HG02759 (cell line): ENCODE results near the gene PYGM.
"Not testable (repeated sequence)": the region's sequence is repeated elsewhere in the genome, so short reads cannot be mapped to it uniquely, and the experiment has no call there.

ENCODE experiments used
- ATAC-seq: cut with Tn5 transposase; IDR thresholded peaks from one replicate; pipeline ENCODE4 v1.9.1; 2021; ENCODE audit warnings: mild to moderate bottlenecking, moderate library complexity; ENCODE audit not compliant: unreplicated experiment

PYGM gene

DNA sequence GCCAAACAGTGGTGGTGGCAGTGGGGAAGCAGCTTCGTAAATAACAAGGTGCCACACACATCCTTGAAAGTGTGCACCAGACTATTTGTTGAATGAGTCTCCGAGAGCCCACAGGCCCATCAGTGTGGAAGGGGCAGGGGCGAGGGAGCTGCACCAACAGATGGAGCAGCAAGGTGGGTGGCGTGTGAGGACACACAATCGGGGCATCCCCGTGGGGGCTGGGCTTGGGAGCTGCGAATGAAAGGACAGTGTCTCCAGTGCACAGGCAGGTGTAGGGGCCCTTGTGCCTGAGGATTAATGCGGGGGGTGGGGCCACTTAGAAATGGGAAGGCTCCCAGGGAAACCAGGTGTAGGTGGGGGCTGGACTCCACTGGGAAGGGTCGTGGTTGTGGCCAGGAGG lies 39.6 kb downstream of the PYGM start:
- ATAC-seq: no peak

DNA sequence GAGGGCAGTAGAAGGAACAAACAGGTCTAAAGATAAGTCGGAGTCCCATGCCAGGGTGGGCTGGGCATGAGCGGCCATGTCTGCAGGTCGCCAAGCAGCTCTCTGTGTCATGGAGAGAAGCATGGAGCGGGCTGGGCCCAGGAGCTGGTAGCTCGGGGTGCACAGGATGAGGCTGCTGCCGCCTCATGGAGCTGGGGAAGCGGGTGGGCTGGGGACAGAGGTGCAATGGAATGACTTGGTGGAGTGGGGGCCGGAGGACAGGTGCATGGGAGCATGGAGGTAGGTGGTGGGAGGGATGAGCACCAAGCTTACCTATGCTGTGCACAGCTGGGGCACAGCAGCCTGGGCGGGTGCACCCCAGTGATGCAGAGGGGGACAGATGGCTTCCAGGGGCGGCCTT lies 40.4 kb downstream of the PYGM start:
- no peak for ATAC-seq

DNA sequence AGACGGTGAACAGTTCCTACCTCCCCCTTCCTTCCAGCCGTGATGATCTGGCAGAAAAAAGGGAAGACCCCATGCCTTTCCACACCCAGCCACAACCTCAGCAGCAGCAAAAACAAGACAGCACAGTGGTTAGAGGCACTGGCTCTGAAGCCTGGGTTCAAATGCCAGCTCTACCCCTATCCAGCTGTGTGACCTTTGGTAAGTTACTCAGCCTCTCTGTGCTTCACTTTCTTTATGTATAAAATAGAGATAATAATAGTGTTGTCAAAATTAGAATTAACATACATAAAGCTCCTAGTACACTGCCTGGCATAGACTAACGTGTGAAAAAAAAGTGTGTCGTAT lies 41.0 kb downstream of the PYGM start:
- no peak for ATAC-seq

DNA sequence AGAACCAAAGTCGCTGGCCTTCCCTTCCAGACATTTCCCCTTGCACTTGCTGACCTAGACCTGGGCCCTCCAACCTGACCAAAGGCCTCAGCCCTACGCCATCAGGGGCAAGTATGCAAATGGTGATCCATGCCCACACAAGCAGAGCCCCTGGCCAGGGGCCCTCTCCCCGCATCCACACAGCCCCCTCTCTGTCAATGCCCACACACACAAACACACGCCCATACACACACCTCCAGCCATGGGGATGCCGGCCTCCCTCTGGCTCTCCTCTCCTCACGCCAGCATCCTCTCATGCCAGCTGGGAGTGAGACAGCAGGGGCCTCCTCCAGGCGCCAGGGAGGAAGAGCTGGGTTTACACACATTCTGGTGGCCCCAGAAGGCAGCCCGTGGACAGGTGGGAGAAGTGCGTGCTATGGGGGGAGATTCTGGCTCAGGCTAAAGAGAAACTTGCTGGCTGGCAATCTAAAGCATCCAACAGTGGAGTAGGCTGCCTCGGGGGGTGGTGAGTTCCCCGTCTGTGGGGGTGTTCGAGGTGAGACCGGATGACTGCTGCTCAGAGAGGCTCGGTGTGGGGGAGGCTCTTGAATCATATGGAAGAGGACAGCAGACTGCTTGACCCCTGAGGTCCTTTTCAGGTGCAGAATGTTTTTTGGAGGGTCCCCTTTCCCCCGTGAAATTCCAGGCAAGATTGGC lies 41.5 kb downstream of the PYGM start:
- ATAC-seq: no peak

DNA sequence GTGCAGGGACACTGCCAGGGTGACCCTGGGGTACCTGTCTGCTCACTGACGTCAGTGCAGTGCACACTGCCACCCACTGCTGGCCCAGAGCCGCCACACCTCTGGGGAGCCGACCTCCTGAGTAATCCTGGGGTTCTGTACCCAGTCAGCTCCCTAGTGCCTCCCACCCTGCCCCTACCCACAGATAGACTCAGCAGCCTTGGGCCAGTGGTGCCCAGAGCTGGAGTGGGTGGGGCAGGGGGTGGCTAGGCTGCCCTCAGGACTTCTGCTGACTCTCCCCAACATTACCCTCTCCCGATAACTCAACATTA lies 42.6 kb downstream of the PYGM start:
- no peak for ATAC-seq

DNA sequence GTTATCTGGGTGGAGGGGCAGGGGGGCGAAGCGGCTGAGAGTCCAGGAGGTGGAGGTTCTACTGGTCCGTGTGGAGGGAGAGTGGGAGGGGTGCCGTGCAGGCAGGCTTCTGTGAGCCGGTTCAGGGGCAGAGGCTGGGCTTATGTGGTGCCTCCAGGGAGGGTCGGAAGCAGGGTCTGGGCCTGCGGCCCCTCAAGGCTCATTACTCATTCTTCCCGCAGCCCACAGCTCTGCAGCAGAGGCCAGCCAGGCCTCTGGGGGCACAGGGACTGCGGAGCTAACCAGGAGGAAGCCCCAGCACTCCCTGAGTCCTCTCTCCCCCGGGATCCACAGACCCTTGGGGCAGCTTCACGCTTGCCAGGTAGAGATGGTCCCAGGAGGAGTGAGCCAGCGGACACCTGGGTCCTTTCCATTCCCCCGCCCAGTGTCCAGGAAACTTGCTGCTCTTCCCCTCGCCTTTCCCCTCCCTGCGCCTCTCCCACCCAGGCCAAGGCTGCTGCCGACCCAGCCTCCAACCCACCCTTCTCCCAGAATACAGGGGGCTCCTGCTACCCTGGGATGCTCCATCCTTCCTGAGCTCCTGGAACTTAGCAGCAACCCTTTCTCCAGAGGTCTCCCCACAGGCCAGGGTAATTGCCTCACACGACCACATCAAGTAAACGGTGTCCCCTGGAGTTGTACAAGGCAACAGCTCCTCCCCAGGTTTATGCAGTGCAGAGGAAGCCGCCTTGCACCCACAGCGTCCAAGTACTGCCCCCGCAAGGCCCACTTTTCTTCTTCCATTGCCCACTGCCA lies 43.1 kb downstream of the PYGM start:
- no peak for ATAC-seq

DNA sequence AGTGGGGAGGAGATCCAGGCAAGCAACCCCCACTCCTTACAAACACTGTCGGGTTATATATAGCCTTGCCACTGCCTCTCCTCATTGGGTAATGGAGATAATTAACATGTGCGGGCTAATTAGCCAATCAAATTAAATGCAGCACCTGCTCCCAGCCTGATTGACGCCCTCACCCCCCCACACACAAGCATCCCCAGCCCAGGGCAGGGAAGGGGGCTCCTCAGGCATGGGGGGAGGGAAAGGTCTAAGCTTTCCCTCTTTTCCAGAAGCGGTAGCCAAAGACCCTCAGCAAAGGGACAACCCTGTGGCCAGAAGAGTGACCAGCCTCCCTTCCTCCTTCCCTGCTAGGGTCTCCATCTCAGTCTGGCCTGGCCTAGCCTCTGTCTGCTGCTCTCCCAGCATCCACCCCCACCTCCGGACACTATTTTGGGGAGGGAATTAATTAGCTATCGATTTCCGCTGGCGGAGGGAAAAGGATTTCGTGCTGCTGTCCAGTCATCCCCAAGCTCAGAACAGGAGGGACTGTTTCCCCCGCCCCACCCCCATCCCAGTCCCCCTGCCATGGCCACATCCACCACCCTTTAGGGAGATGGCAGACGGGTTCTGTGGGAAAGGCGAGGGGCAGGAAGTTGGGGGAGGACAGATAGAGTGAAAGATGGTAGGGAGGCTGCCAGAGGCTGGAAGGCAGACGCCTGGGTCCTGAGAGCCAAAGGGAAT lies 43.9 kb downstream of the PYGM start:
- no peak for ATAC-seq

DNA sequence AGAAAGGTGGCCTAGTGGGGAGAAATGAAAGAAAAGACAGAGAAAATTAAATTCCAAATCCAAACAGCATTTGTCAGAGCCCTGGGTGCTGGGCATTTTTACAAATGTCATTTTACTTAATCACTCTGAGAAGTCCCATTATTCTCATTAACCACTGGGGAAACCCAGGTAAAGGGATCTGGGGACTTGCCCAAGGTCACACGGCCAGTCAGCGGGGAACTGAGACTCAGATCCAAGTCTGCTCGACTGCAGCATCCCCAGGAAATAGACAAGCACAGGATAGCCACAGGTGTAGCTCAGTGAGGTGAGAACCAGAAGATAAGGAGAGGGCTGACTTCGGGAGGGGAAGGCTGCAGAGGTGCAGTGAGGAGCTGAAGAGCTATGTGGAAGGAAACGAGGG lies 44.7 kb downstream of the PYGM start:
- no peak for ATAC-seq

DNA sequence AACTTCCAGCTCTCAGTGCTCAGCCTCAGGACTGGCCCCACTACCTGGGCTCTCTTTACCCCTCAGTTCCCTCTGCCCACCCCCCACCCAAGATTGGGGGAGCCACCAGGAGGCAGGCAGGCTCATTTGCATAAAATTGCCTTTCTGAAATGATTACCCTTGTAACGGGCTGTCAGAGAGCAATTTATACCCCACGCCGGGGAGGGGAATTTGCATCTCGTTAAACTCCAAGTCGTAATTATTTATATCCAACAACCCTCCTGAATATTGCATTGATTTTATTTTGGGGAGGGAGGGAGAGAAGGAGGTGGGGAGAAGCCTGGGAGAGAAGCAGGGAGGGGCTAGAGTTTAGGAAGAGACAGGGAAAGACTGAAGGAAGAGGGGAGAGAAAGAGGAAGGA lies 45.1 kb downstream of the PYGM start:
- no peak for ATAC-seq

DNA sequence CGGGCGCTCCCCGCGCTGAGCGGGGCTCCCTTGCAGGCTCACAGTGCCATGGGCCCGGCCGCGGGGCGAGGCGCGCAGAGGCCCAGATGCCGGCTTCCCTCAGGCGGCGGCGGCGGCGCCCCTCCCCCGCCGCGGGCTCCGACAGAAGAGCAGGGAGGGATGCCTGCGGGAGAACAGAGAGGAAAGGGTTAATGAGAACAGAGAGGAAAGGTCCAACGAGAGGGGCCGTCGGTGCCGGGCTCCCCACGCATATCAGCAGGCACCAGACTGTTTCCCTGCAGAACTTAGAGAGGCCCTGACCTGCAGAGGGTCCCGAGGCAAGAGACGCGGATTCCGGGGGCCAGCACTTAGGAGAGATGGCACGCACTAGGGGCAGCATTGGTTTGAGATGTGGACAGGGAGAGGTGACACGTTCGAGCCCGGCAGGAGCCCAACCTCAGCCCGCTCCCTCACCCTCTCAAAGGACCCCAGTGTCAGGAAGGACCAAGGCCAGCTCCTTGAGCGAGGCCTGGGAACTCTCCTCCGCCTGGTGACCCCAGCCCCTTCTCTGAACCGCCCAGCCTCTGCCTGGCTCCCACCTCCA lies 45.9 kb downstream of the PYGM start:
- ATAC-seq: no peak

DNA sequence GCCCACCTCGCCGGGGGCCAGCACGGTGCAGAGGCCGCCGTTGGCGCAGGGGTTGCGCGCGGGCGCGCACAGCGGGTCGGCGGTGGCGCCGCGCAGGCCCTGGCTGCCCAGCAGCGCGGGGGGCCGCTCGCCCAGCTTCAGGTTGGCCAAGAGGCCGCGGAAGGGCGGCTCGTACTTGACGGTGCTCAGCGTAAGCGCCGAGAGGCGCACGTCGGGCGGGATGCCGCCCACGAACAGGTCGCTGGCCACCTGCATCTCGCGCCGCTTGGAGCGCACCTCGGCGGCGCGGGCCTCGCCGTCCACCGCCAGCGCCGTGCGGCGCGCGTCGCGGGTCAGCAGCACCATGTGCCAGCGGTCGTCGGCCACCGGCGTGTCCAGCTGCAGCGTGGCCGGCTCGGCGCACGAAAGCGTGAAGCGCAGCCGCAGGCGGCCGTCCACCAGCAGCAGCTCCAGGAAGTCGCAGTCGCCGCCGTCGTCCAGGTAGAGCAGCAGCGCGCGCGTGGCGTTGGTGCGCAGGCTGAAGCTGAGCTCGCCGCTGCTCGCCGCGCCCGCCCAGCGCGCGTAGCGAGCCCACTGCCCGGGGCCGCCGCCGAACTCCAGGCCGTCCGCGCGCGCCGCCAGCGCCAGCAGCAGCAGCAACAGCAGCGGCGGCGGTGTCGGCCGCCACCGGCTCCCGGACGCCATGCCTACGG lies 46.6 kb downstream of the PYGM start:
- ATAC-seq: no peak

DNA sequence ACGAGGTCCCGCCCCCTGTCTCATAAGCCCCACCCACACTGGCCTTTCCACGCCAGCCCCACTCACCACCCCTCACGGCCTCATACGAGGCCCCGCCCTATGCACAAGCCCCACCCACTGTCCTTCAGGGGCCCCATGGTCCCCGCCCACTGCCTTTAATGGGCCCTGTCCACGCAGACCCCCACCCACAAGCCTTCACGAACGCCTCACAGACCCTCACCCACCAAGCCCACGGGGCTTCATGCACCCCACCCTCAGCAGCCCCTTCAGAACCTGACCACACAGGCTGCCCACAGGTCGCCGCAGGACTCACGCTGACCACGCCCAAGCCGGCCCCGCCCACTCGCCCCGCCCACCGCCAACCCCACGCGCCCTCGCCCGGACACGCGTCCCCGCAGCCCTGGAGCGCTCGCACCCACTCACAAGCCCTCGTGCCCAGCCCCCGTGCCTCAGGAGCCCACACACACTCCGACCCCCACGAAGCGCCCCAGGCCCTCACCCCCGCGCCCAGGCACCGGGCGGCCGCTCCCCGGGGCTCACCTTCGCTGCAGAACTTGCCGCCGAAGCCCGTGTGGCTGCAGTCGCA lies 47.3 kb downstream of the PYGM start:
- no peak for ATAC-seq

DNA sequence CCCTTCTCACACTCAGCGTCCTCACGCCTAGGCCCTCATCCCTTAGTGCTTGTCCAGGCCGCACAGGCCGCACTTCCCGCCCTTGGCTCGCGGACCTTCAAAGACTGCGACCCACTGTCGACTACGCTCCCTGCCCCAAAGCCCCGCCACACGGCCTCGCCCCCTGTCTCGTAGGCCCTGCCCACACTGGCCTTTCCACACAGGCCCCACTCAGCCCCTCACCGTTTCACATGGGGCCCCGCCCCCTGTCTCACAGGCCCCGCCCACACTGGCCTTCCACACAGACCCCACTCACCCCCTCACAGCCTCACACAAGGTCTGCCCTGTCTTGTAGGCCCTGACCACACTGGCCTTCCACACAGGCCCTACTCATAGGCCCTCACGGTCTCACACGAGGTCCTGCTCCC lies 47.8 kb downstream of the PYGM start:
- ATAC-seq: no peak

DNA sequence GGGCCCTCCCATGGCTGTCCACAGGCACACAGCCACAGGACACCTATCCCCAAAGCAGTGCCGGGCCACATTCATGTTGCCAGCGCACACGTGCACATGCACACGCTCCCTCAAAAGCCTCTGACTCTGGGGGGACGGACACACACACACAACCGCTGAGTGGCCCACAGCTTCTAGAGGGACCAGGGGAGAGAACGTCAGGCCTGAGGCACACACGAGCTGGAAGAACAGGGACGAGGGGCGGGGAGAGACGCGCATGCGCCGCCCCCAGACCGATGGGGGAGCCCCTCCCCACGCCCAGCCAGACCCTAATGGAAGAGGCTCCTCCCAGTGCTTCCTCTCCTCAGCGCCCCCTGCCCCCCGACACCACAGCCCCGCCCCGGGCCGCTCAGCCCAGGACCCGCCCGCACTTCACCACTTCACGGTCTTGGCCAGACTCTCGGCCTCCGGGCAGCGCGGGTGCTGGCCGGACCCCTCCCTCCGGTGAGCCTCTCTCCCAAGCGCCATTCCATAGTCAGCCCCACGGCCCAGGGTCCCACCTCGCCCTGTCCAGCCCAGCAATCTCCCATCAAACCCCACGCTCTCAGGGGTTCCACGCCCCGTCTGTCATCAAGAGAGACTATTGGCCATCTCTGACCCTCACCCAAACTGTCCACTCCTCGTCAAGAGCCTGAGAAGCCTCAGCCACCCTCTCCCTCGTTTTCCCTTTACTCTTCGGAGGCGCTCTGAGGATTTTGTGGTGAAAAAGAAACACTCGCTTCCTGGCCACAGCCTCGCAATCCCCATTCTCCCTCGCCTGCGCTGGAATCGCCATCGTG lies 48.4 kb downstream of the PYGM start:
- ATAC-seq: no peak

DNA sequence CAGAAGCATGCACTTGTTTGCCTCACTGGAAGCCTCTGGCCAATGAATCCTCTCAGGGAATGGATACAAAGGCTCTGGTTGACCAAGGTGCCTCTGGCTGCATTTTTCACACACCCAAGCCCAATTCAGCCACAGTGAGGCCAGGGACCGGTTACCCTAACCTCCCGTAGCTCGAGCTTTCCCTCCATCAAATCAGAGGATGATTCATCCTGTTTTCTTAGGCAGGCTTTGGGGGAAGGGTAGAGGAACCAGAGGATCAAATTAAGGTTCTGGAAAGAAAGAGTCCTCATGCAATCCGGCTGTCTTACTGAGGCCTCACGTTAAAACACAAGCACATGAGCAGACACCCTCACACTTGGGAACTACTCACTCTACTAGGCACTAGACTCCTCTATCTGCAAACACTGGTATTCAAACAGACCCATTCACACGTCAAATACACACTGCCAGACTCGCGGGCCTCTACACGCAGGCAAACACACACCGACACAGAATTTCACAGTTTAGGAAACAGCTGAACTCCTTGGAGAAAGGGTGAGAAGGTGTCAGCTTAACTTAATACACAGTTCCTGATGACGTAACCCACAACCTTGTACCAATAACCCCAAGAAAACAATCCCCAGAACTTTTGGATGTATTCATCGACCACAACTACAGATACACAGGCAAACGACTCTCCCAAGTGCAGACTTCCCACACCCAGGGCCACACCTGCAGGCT lies 49.2 kb downstream of the PYGM start:
- no peak for ATAC-seq

DNA sequence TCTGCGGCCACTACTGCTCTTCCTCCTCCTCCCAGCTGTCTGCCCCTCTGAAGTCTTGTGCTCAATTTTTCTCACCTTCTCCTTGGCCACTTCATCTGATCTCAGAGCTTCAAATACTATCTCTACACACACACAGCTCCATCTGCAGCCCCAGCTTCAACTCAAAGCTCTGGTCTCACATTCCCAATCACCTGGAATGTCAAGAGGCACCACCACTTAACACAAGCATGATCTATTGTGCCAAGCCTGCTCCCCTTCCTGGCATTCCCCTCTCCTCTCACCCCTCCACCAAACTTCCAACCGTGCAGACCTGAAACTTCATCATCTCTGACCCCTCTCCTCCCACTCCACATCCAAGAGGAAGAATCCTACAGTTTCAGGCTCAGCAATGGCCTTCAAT lies 54.3 kb downstream of the PYGM start:
- ATAC-seq: no peak

DNA sequence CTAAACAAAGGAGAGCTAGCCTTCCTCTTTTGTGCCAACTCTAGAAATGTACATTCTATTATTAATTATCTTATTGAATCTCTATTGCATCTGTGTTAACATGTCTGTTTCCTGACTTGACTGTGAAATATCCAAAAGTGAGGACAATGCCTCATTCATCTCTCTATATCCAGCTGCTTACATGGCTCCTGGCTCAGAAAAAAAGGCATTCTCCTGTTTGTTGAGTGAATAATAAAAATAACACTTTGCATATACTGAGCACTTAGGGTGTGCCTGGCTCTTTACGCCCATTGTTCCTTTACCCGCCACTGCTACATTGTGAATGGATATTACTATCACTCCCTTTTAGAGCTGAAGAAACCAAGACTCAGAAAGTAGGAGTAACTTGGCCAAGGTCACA lies 56.7 kb downstream of the PYGM start:
- no peak for ATAC-seq

DNA sequence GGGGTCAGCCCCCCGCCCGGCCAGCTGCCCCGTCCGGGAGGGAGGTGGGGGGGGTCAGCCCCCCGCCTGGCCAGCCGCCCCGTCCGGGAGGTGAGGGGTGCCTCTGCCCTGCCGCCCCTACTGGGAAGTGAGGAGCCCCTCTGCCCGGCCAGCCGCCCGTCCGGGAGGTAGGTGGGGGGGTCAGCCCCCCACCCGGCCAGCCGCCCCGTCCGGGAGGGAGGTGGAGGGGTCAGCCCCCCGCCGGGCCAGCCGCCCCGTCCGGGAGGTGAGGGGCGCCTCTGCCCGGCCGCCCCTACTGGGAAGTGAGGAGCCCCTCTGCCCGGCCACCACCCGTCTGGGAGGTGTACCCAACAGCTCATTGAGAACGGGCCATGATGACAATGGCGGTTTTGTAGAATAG lies 57.8 kb downstream of the PYGM start:
- not testable (repeated sequence) for ATAC-seq

DNA sequence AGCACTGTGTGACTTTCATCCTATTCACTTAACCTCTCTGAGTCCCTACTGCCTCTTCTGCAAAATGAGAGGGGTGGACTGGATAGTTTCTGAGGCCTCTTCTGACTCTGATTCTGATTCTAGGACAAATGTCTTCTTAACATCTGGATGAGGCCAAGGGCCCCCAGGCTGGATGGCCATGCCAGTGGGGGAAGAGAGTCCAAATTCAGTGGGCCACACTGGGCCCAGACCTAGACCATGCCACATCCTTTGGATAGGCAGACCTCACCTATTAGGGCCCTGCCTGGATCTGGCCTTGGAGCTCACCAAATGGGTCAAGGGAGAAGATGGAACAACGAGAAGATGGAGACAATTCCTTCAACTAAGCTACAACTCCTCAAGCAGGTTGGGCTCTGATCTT lies 61.3 kb downstream of the PYGM start:
- ATAC-seq: no peak
